Retina (tissue), 1 donor: ENCODE measurements around the gene DHRS7C.

Source experiments
- DNase-seq: peaks from one replicate; pipeline ENCODE4 v3.0.0-alpha.2; 2016

Gene DHRS7C

DNA sequence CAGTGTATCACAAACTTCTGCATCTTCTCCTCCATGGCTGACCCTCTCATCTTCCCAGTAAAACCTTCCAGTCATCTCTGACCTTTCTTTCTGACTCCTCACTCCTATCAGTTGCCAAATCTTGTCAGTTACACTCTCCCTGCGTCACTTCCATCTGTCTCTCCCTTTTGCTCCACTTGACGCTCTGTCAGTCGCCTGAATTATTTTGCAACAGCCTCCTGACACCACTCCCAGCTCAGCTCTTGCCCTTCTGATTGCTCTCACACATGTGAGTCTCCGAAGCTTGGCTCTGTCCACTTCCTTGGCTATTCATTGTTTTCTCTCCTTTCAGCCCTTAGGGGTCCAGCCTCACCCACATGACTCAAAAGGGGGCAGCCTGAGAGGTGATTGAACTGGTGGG, 27.7 kb downstream of the DHRS7C start:
- DNase-seq, result no peak

DNA sequence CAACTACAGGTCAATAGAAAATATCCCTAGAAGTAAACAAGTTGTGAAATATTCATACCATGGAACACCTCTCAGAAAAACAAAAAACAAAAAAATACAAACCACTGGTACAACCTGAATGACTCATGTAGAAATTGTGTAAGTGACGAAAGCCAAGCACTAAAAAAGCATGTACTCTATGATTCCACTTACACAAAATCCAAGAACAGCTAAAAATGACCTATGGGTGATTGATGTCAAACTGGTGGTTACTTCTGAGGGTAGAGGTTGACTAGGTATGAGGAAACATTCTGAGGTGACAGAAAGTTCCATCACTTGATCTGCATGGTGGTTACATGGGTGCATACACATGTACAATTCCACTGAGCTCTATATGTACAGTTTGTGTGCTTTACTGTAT, 31.1 kb downstream of the DHRS7C start:
- DNase-seq, result no peak

DNA sequence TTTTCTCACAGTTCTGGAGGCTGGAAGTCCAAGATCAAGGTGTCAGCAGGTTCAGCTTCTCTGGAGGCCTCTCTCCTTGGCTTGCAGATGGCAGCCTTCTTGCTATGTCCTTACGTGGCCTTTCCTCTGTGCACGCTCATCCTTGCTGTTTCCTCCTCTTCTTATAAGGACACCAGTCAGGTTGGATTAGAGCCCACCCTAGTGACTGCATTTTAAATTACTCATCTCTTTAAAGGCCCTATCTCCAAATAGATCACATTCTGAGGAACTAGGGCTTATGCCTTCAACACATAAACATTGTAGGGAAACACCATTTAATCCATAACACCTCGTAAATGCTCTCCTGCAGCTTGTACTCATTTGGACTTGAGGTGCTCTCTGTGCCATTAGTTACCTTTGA, 36.3 kb downstream of the DHRS7C start:
- no peak for DNase-seq

DNA sequence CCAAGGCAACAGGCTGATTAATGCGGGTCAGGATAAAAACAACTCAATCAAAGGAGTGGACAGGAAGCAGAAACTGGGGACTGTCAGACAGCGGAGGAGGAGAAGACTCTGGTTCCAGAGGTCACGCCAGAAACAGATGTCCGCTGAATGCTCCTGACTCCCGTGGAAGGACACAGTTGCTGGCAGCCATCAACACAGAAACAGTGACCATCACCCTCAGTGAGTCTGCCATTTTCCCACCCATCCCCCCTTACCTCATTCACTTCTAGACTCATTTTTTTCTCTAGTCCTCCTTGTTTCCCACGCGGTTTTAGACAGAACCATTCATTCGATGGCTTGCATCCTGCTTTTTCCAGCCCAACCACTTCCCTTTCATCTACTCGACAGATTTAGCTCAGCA, 40.9 kb downstream of the DHRS7C start:
- no peak for DNase-seq

DNA sequence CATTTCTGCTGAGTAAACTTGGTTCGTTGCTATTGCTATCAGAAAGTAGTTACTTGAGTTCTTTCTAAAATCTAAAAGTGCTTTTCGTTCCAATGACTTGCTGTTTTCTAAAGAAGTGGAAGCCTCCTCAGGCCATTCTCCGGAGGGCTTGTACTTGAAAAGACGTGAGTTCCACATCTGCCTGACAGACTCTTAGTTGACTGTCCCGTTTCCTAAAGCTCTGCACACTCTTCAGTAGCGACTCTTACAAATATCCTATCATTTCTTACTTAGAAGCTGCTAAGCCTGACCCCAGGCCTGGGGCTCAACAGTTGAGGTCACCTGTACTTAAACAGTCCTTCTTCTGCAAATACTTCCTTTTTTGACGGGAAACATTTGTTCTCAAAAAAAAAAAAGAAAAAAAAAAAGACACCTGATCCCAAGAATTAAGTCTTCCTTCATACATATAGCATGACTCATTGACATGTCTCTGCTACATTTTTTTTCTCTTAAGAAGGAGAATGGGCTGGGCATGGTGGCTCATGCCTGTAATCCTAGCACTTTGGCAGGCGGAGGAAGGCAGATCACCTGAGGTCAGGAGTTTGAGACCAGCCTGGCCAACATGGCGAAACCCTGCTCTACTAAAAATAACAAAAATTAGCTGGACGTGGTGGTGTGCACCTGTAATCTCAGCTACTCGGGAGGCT, 61.5 kb downstream of the DHRS7C start:
- no peak for DNase-seq

DNA sequence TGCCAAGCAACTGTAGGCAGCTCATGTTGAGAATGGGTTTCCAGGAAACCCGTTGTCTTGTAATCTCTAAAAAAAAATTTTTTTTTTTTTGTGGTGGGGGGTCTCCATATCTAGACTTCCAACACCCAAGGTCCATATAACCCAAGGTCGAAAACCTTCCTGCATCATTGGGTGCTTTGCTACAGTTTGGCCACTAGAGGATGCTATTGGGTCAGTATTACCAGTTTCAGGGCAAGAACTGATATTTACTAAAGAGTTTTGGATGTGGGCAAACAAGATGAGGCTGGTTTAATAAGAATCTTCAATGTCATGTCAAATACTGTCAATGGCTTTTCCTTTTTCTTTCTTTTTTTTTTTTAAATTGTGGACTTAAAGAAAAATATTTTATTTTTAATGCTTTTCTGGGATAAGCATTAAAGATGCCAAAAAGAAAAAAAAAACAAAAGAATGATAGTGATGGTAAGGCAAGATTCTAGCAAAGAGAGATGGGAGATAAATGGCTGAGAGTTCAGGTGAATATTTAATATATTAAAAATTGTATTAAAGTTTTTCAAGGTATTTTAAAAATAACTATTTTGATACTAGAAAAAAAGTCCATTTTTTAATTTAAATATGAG, 62.2 kb downstream of the DHRS7C start:
- peak; percentile 57 for DNase-seq

DNA sequence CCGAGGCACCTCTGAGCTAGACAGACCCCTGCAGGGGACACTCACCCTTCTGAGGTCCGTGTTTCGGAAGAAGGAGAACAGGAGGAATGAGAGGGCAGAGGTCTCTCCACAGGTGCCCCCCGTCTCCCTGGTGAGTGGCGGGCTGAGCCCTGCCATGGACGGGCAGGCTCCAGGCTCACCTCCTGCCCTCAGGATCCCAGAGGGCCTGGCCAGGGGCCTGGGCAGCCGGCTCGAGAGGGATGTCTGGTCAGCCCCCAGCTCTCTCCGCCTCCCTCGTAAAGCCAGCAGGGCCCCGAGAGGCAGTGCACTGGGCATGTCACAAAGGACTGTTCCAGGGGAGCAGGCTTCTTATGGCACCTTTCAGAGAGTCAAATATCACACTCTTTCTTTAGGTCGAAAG, 62.8 kb downstream of the DHRS7C start:
- no peak for DNase-seq

DNA sequence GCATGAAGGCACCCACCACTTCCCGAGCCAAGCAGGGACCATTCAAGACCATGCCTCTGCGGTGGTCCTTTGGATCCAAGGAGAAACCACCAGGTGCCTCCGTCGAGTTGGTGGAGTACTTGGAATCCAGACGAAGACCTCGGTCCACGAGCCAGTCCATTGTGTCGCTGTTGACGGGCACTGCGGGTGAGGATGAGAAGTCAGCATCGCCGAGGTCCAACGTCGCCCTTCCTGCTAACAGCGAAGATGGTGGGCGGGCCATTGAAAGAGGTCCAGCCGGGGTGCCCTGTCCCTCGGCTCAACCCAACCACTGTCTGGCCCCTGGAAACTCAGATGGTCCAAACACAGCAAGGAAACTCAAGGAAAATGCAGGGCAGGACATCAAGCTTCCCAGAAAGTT, 63.4 kb downstream of the DHRS7C start:
- DNase-seq, result no peak

DNA sequence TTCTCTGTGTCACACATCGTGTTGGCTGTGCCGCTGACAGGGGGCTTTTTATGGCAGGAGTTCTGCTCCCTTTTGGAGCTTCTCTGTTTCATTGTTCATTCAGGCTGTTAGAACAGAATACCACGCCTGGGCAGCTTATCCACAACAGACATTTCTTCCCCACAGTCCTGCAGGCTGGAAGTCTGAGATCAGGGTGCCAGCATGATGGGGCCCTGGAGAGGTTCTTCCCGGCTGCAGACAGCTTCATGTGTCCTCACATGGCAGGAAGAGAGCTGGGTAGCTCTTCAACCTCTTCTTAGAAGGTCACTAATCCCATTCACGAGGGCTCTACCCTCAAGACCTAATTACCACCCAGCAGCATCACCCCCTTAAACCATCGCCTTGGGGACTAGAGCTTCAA, 65.1 kb downstream of the DHRS7C start:
- no peak for DNase-seq

DNA sequence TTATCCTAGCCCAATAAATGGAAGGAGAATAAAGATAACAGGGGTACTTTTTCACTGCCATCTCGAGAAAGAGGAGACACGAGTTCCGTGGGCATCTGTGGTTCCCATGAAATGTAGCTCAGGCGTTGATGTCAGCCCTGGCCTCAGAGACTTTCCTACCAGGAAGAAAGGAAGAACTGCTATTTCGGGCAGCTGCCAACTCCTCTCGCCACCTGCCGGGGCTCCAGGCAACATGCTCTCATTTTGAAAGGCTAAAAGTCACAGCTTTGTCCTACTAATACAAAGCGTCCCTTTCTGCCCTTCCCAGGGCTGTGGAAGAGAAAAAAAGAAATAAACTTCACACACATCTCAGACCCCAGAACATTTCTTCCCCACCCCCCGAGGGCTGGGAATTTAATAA, 65.8 kb downstream of the DHRS7C start:
- DNase-seq, result no peak
